NT2/D1 (cell line): Measurements from ENCODE around the gene OR2T33.
"Not testable (repeated sequence)": the region's sequence is repeated elsewhere in the genome, so short reads cannot be mapped to it uniquely, and the experiment has no call there.

Experiments
- DNase-seq: peaks from one replicate; pipeline ENCODE4 v3.0.0-alpha.2; 2011; ENCODE audit warnings: low read depth, low spot score
- H3K27me3 ChIP-seq: 2 replicates; pipeline ENCODE4 v1.6.0; 2011; ENCODE audit warnings: mild to moderate bottlenecking; ENCODE audit not compliant: insufficient read length, insufficient read depth
- H3K36me3 ChIP-seq: 2 replicates; pipeline ENCODE4 v1.6.1; 2011; ENCODE audit warnings: mild to moderate bottlenecking, low read length, mixed read lengths; ENCODE audit not compliant: insufficient read depth, insufficient read length
- H3K4me1 ChIP-seq: 2 replicates; pipeline ENCODE4 v1.5.1; 2011; ENCODE audit not compliant: insufficient read depth, insufficient read length
- H3K4me3 ChIP-seq: 2 replicates; pipeline ENCODE4 v1.5.1; 2011; ENCODE audit warnings: low read depth; ENCODE audit not compliant: insufficient read length
- H3K9ac ChIP-seq: 2 replicates; pipeline ENCODE4 v1.6.0; 2011; ENCODE audit warnings: low read depth; ENCODE audit not compliant: insufficient read length
- H3K9me3 ChIP-seq: 2 replicates; pipeline ENCODE4 v1.5.1; 2011; ENCODE audit warnings: mild to moderate bottlenecking, low read length; ENCODE audit not compliant: insufficient read depth
- SUZ12 ChIP-seq: IDR thresholded peaks from 2 replicates; pipeline ENCODE4 v1.6.1; 2011; ENCODE audit not compliant: insufficient read length, insufficient read depth; ENCODE audit errors: extremely low read depth
- YY1 ChIP-seq: IDR thresholded peaks from 2 replicates; pipeline ENCODE4 v1.6.1; 2011; ENCODE audit not compliant: insufficient read length, insufficient read depth
- ZNF274 ChIP-seq: IDR thresholded peaks from 2 replicates; pipeline ENCODE4 v1.6.1; 2011; ENCODE audit warnings: mild to moderate bottlenecking, low read depth, low read length

Gene OR2T33, protein sequence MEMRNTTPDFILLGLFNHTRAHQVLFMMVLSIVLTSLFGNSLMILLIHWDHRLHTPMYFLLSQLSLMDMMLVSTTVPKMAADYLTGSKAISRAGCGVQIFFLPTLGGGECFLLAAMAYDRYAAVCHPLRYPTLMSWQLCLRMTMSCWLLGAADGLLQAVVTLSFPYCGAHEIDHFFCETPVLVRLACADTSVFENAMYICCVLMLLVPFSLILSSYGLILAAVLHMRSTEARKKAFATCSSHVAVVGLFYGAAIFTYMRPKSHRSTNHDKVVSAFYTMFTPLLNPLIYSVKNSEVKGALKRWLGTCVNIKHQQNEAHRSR

DNA sequence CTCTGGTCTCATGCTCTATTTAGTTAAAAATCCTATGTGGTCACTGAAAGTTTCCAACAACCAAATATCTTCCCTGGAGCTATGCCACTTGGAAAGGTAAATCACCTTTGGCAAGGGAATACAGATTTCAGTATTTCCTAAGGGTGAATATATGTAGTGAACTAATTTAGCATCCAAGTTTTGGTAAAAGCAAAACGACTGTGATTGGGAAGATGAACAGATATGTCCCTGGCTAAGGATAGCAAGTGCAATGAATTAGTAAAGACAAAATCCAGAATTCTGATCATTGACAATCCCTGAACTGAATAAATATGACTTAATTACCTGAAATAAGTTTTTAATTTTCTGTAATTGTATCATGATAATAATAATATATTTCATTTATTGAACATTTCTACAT is at the start of gene OR2T33:
Gene OR2T33 (minus strand): TSS at position 101 of the 400 bp plus-strand sequence. CDS start 4,162 bp downstream, outside the sequence.
- no peaks in the 10 kb centered on the region for H3K36me3 ChIP-seq
- H3K4me3 ChIP-seq: no peak within 1 kb of the TSS
- no peaks in the 10 kb centered on the region for H3K9me3 ChIP-seq
- no peak for DNase-seq
- no peaks in the 10 kb centered on the region for H3K27me3 ChIP-seq
- TF ChIP-seq YY1 (no peak), ZNF274 (no peak), SUZ12 (no peak)
- no peak within 1 kb of the TSS for H3K9ac ChIP-seq
- H3K4me1 ChIP-seq: no peaks in the 10 kb centered on the region

- H3K9me3 ChIP-seq: no peaks in the 10 kb centered on the region
- H3K36me3 ChIP-seq: no peaks in the 10 kb centered on the region
- H3K27me3 ChIP-seq: no peaks in the 10 kb centered on the region
- no peak within 1 kb of the TSS for H3K9ac ChIP-seq
- no peaks in the 10 kb centered on the region for H3K4me1 ChIP-seq
- no peak for DNase-seq
- TF ChIP-seq YY1 (no peak), SUZ12 (no peak), ZNF274 (no peak)
- no peak within 1 kb of the TSS for H3K4me3 ChIP-seq
Measured at GRCh38 chr1:248324468-248324867, 46.7 kb upstream of the OR2T33 start, which contains the start of gene OR2M7. Gene OR2M7 (minus strand): TSS chr1:248324568. CDS start chr1:248324568, 0 bp downstream.

DNA sequence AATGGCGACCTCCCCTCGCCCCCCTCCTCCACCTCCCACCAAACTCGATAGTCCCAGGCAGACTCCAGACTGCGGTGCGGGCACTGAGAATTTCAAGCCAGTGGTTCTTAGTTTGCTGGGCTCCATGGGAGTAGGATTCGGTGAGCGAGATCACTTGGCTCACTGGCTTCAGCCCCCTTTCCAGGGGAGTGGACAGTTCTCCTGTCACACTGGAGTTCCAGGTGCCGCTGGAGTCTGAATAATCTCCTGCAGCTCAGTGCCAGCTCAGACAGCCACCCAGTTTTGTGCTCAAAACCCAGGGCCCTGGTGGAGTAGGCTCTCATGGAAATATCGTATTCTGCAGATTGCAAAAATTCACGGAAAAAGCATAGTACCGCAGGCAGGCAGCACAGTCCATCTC is 39.0 kb upstream of the OR2T33 start:
- TF ChIP-seq YY1 (no peak), SUZ12 (no peak), ZNF274 (no peak)
- Histone ChIP-seq H3K36me3 (no peaks in the 10 kb centered on the region), H3K9me3 (no peaks in the 10 kb centered on the region), H3K4me1 (no peaks in the 10 kb centered on the region), H3K9ac (no peak overlapping the region), H3K27me3 (no peaks in the 10 kb centered on the region), H3K4me3 (no peak overlapping the region)
- DNase-seq: no peak

DNA sequence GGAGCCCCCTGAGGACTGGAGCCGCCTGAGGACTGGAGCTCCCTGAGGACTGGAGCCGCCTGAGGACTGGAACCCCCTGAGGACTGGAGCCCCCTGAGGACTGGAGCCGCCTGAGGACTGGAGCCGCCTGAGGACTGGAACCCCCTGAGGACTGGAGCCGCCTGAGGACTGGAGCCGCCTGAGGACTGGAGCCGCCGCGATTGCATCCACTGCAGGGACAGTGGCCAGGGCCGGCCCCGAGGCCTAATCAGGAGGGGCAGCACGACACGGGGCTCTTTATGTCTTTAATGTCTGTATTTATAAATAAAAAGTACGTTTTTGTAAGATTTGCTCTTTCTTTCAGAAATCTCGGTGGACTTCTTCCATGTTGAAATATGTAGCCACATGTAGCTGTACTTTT is 29.0 kb upstream of the OR2T33 start:
- not testable (repeated sequence) for H3K27me3 ChIP-seq

GRCh38 chr1:248306103-248306502 is 28.3 kb upstream of the OR2T33 start:
- TF ChIP-seq ZNF274 (no peak), SUZ12 (no peak), YY1 (no peak)
- no peaks in the 10 kb centered on the region for H3K27me3 ChIP-seq
- no peak overlapping the region for H3K4me3 ChIP-seq
- H3K9ac ChIP-seq: no peak overlapping the region
- no peak for DNase-seq
- no peaks in the 10 kb centered on the region for H3K4me1 ChIP-seq
- H3K9me3 ChIP-seq: no peaks in the 10 kb centered on the region
- no peaks in the 10 kb centered on the region for H3K36me3 ChIP-seq

More for the DNA sequence above, 29.0 kb upstream of the OR2T33 start:
- H3K9ac ChIP-seq, DNase-seq, H3K9me3 ChIP-seq, H3K4me3 ChIP-seq, H3K36me3 ChIP-seq, H3K4me1 ChIP-seq: not testable (repeated sequence)

GRCh38 chr1:248305672-248306071 is 27.9 kb upstream of the OR2T33 start:
- not testable (repeated sequence) for H3K4me3 ChIP-seq, H3K9me3 ChIP-seq, H3K36me3 ChIP-seq, H3K4me1 ChIP-seq, H3K9ac ChIP-seq, DNase-seq, H3K27me3 ChIP-seq

DNA sequence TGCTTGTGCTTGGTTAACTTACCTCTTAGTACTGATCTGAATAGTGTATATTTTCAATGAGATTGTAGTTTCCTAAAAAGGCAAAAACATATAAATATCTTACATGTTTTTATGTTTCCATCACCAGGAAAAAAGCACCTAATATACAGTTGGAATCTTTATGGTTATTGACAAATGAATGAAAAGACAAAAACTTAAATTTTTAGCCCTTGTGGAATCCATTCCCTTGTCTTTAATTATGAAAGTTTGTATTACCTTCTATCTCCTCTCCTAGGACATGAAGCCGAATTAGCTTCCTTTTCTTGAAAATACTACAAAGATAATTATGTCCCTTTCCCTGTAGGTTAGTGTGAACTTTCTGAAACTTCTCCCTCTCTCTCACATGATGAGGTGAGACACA is 25.5 kb upstream of the OR2T33 start, which contains the start of gene OR2T12:
Gene OR2T12 (minus strand): TSS at position 101 of the 400 bp plus-strand sequence. CDS start 7,846 bp downstream, outside the sequence.
- H3K4me3 ChIP-seq: no peak within 1 kb of the TSS
- H3K36me3 ChIP-seq: no peaks in the 10 kb centered on the region
- TF ChIP-seq ZNF274 (no peak), SUZ12 (no peak), YY1 (no peak)
- no peak within 1 kb of the TSS for H3K9ac ChIP-seq
- no peak for DNase-seq
- H3K4me1 ChIP-seq: no peaks in the 10 kb centered on the region
- H3K27me3 ChIP-seq: no peaks in the 10 kb centered on the region
- H3K9me3 ChIP-seq: no peaks in the 10 kb centered on the region

DNA sequence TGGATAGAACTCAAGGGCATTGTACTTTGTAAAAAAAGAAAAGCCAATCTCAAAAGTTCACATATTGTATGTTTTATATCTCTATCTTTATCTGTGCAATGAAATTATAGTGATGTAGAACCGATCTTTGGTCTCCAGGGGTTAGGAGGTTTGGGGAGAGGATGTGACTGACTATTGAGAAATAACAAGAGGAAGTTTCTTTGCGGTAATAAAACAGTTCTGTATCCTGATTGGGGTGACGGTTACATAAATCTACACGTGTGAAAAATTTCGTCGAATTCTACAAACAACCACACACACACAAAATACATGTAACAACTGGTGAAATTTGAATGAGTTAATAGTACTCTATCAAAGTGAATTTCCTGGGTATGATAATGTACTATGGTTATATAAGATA is 10.6 kb upstream of the OR2T33 start:
- Histone ChIP-seq H3K4me1 (no peaks in the 10 kb centered on the region), H3K9me3 (no peaks in the 10 kb centered on the region), H3K36me3 (no peaks in the 10 kb centered on the region), H3K4me3 (no peak overlapping the region), H3K27me3 (no peaks in the 10 kb centered on the region), H3K9ac (no peak overlapping the region)
- TF ChIP-seq YY1 (no peak), ZNF274 (no peak), SUZ12 (no peak)
- DNase-seq: no peak

DNA sequence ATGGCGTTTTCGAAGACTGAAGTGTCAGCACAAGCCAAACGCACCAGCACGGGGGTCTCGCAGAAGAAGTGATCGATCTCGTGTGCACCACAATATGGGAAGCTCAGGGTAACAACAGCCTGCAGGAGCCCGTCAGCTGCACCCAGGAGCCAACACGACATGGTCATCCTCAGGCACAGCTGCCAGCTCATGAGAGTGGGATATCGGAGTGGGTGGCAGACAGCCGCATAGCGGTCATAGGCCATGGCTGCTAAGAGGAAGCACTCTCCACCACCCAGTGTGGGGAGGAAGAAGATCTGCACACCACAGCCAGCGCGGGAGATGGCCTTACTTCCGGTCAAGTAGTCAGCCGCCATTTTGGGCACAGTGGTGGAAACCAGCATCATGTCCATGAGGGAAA is 4.6 kb downstream of the OR2T33 start:
- H3K27me3 ChIP-seq, H3K9me3 ChIP-seq, H3K9ac ChIP-seq, H3K4me3 ChIP-seq, H3K4me1 ChIP-seq, DNase-seq, H3K36me3 ChIP-seq: not testable (repeated sequence)
